ENCODE results near the gene RET.

- no peak for TF ChIP-seq CTCF (tag by site-specific recombination; IDR thresholded peaks at IDR 0.05)
- no peak for TF ChIP-seq ZNF76 (tag by site-specific recombination; IDR thresholded peaks at IDR 0.05; ENCODE audit: borderline replicate concordance, low read depth)
- no peak for TF ChIP-seq KLF16 (tag by site-specific recombination; IDR thresholded peaks at IDR 0.05)
Measured at GRCh38 chr10:43039624-43040481, 37.0 kb upstream of the RET start.

Data from HEK293 (cell line).